ENCODE measurements around the gene IPO11.
"Not testable (repeated sequence)": the region's sequence is repeated elsewhere in the genome, so short reads cannot be mapped to it uniquely, and the experiment has no call there.

Gene IPO11

DNA sequence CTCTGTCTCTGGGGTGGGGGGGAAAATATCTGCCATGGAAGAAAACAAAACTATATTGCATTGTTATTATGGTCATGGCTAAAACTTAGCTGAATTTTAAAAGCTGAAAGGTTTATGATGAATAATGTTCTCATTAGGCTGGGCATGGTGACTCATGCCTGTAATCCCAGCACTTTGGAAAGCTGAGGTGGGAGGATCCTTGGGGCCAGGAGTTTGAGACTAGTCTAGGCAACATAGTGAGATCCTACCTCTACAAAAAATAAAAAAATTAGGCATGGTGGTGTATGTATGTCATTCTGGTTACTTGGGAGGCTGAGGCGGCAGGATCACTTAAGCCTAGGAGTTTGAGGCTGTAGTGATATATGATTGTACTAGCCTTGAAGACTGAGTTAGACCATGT is 44.5 kb downstream of the IPO11 start:
- DNase-seq: no peak

GRCh38 chr5:62460578-62460983 is 48.0 kb downstream of the IPO11 start:
- DNase-seq: peak; percentile 10

DNA sequence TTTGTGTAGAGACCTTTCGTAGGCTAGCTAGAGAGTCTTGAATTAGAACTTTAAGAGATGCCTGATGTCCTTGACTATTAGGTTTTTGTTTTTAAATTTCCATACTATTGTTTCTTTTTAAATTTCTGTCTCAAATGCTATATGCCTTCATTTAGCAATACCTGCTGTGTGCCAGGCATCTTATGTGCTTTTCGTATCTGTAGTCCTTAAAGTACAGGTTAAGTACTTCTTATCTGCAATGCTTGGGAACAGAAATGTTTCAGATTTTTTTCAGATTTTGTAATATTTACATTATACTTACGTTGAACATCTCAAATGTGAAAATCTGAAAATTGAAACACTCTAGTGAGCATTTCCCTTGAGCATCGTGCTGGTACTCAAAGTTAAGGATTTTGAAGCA is 49.0 kb downstream of the IPO11 start:
- no peak for DNase-seq

- no peak for DNase-seq
Measured at GRCh38 chr5:62465985-62466925, 53.7 kb downstream of the IPO11 start.

DNA sequence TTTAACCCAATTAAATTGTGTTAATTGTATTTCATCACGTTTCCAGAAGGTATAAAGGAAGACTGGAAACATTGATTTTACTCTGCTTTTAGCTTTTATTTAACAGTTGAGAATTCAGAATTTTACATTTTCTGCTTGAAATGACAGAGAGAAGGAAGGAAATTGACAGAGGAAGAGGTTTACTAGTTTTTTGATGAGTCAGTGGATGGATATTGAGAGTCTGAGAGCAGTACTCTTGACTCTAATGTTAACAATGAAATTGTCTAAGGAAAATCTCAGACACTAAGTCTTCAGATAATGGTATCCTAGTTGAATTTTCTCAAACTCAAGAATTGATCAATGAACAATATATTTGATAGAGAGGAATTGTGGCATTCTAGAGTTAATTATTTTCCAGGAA is 60.6 kb downstream of the IPO11 start:
- no peak for DNase-seq

- DNase-seq: peak; percentile 25
Measured at GRCh38 chr5:62475072-62475471, 62.5 kb downstream of the IPO11 start.

DNA sequence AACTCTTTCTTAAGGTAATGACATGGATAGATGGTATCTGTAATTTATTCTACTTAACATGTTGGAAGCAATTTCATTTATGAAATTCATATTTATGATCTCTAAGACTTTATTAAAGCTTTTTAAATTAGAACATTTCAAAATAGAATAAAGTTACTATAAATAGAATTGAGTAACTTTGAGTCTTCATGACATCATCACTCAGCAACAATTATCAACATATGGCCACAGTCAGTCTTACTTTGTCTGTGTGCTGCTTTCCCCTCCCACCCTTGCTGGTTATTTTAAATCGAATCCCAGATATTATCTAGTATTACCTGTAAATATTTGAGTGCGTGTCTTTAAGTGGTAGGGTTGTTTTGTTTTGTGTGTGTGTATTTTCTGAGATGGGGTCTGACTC is 65.2 kb downstream of the IPO11 start:
- no peak for DNase-seq

DNA sequence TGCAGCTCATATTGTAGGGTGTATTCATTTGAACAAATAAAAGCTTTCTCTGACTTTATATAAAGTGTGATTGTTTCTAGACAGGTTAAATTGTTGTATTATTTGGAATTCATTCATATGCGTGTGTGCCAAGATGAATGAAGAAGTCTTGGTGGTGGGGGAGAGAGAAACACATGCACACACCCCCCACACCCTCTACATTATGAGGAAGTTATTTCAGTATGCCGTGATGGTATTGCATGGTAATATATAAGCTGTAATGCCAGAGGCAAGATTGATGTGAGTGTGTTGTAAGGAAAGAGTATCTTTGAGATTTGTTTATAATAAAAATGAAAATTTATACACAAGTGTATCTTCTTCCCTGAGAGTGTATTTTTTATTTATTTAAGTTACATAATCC is 71.0 kb downstream of the IPO11 start:
- DNase-seq: no peak

- DNase-seq: no peak
Measured at GRCh38 chr5:62486672-62487071, 74.1 kb downstream of the IPO11 start.

DNA sequence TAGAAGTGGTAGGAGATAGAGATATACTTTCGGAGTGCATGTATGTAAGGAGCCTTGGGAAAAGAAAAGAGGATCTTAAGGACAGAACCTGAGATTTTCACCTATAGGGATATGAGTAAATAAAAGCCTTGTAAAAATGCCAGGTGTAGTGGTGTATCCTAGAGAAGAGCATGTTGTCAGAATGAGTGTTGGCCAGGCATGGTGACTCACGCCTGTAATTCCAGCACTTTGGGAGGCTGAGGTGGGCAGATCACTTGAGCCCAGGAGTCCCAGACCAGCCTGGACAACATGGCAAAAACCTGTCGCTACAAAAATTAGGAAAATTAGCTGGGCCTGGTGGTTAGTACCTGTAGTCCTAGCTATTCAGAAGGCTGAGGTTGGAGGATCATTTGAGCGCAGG is 76.0 kb downstream of the IPO11 start:
- DNase-seq: no peak

GRCh38 chr5:62489471-62489870 is 76.9 kb downstream of the IPO11 start:
- no peak for DNase-seq

- no peak for DNase-seq
Measured at GRCh38 chr5:62494772-62495171, 82.2 kb downstream of the IPO11 start.

DNA sequence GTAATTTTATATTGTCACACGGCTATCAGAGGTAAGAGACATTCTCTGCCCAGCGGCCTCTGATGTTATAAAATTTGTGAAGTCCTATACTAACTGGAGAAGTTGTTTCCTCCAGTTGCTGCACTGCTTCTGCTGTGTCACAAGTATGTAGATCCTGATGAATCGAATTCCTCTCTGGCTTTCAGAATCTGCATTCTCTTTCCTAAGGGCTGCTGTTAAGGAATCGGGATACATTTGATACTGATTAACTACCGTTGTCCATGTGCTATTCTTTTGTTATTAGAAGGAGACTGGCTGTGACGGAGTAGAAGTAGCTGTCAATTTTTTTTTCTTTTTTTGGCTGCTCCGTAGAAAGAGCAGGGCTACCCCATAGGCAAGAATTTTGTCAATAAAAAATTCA is 84.3 kb downstream of the IPO11 start:
- DNase-seq: no peak

DNA sequence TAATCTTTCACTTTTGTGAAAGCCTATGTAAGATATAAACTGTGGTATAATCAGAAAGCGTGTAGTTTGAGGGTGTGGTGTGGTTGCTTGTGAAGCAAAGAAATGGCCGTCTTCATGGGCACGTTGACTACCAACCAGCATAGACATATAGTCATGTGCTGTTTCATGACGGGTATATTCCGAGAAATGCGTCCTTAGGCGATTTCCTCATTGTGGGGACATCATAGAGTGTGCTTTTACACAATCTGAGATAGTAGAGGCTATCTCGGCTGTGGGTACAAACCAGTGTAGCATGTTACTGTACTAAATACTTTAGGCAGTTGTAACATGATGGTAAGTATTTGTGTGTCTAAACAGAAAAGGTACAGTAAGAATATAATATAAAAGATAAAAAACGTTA is 86.4 kb downstream of the IPO11 start:
- DNase-seq: no peak

DNA sequence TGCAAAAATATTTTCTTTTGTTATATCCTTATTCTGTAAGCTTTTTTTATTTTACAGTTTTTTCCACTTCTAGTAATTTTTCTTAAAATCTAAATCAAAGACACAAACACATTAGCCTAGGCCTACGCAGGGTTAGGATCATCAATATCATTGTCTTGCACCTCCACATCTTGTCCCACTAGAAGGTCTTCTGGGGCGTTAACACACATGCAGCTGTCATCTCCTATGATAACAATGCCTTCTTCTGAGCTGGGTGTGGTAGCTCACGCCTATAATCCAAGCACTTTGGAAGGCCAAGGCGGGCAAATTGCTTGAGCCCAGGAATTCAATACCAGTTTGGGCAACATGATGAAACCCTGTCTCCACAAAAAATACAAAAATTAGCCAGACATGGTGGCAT is 87.2 kb downstream of the IPO11 start:
- DNase-seq: no peak

DNA sequence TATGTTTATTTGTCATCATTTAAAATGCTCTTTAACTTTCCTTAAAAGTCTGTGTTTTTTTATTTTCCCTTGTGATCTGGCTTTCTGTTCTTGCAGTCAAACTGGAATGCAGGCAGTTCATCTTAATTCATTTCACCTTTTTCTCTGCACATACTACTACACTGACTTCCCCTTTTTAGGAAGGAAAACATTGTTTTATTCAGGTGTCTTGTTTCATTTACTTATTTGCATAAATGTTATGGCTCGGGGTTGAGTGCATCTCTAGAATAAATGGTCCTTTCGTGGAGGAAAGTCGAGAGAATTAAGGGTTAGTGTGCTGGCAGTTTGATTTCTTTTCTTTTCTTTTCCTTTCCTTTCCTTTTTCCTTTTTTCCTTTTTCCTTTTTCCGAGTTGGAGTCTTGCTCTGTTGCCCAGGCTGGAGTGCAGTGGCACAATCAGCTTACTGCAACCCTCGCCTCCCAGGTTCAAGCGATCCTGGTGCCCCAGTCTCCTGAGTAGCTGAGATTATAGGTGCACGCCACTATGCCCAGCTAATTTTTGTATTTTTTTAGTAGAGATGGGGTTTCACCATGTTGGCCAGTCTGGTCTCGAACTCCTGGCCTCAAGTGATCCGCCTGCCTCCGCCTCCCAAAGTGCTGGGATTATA is 90.0 kb downstream of the IPO11 start:
- DNase-seq: no peak

GRCh38 chr5:62504129-62504528 is 91.6 kb downstream of the IPO11 start:
- DNase-seq: no peak

DNA sequence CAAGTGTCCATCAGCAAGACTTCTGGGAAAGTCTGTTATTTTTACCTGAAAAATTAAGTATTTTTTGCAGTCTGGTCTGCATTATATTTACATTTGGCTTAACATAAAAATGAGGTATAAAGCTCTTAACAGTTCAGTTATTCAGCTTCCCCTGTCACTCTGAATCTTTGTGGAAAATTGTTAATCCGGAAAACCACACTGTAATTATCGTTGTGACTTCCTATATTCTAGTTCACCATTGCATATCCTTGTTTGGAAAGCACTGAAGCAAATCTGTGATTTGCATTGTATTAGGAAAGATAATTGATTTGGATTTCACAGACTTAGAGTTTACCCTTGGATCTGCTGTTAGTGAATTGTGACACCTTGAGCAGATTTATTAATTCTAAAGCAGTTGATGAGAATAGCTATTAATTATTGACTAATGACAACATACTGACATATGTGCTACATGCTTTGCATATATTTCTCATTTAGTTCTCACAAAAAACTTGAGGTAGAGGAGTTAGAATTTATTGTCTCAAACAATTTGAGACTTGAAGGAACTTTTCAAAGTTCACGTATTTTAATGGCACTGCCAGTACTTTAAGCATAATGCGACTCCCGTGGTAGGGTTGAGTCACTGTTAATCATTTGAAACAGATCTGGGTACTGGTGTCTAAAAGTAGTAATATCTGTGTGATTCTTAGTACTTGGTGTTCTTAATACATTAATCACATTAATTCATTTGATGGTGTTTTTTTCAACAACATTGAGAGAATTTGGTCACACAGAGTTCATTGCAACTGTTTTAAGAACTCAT is 94.3 kb downstream of the IPO11 start:
- no peak for DNase-seq

- DNase-seq: not testable (repeated sequence)
Measured at GRCh38 chr5:62508760-62509159, 96.2 kb downstream of the IPO11 start.

DNA sequence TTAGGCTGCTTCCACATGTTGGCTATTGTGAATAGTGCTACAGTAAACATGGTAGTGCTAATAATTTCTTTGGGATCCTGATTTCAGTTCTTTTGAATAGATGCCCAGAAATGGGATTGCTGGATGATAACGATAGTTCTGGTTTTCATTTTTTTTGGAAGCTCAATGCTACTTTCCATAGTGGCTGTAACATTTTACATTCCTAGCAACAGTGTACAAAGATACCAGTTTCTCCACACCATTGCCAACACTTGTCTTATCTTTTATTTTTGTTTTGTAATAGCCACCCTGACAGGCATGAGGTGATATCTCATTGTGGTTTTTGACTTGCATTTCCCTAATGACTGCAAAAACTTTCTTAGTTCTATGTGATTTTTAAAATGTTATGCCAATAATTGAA is 97.2 kb downstream of the IPO11 start:
- DNase-seq: no peak

- DNase-seq: not testable (repeated sequence)
Measured at GRCh38 chr5:62513085-62513484, 100.5 kb downstream of the IPO11 start.

DNA sequence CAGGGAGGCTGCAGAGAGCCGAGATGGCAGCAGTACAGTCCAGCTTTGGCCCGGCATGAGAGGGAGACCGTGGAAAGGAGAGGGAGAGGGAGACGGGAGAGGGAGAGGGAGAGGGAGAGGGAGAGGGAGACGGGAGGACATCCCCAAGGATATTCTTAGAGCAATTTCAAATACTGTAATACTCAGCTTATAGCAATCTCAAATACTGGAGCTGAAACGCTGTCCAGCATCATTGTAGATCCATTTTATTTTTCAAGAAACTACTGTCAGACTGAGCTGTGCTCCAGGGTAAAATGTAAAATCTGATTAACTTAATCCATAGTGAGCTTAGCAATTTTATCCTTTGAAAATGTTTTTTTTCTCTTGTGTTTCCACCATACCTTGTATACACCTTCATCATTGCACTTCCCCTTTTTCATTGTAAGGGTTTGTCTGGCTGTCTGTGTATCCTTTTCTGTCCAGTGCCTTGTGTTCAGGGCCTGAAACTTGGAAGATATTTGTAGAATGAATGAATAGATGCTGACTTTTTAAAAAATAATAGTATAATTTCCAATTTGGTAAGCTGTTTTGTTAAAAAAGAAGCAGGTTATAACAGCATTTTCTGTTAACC is 102.1 kb downstream of the IPO11 start:
- no peak for DNase-seq

DNA sequence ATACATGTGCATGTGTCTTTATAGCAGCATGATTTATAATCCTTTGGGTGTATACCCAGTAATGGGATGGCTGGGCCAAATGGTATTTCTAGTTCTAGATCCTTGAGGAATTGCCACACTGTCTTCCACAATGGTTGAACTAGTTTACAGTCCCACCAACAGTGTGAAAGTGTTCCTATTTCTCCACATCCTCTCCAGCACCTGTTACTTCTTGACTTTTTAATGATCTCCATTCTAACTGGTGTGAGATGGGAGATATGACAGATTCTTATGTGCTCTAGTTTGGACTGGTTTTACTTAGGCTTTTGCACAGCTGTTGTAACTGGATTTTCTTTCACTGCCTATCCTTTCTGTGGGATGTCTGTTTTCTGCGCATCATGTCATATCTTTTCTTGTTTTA is 108.2 kb downstream of the IPO11 start:
- DNase-seq: not testable (repeated sequence)
